Chondrocyte (in vitro differentiated cells): ENCODE results near the gene PAX3. TPM values are rescaled to one million over a fixed set of nuclear protein-coding genes. Genes with fewer than 3 reads are reported as not detected.

Experiments
- DNase-seq: peaks from one replicate; pipeline ENCODE4 v3.0.0; 2021; ENCODE audit warnings: mixed read lengths, low spot score
- H3K27ac Mint-ChIP-seq: one replicate; pipeline ENCODE4 v1.8.0; 2021; ENCODE audit warnings: mild to moderate bottlenecking, moderate library complexity, mixed read lengths; ENCODE audit not compliant: unreplicated experiment
- H3K27me3 Mint-ChIP-seq: 2 replicates; pipeline ENCODE4 v1.8.0; 2021; ENCODE audit warnings: low read depth, mixed read lengths
- H3K36me3 Mint-ChIP-seq: 2 replicates; pipeline ENCODE4 v1.8.0; 2021; ENCODE audit warnings: low read depth, mixed read lengths
- H3K4me1 Mint-ChIP-seq: 2 replicates; pipeline ENCODE4 v1.8.0; 2021; ENCODE audit warnings: low read depth, mild to moderate bottlenecking, mixed read lengths
- H3K4me3 Mint-ChIP-seq: one replicate; pipeline ENCODE4 v1.8.0; 2021; ENCODE audit warnings: mild to moderate bottlenecking, moderate library complexity, mixed read lengths; ENCODE audit not compliant: unreplicated experiment
- H3K9me3 Mint-ChIP-seq: 2 replicates; pipeline ENCODE4 v1.8.0; 2021; ENCODE audit warnings: low read depth, mixed read lengths
- CTCF ChIP-seq: fragments of 200-600 bp; sonication (generic); IDR thresholded peaks from 2 replicates; pipeline ENCODE4 v1.5.0; 2021; ENCODE audit warnings: antibody characterized with exemption, mild to moderate bottlenecking, moderate library complexity
- total RNA-seq: library from RNA; stranded (reverse); gene quantifications from 3 replicates; pipeline ENCODE4 v1.2.1, GENCODE V29; 2021

Gene PAX3
- total RNA-seq, 1 donor from 2014 or later = 4.7 TPM

DNA sequence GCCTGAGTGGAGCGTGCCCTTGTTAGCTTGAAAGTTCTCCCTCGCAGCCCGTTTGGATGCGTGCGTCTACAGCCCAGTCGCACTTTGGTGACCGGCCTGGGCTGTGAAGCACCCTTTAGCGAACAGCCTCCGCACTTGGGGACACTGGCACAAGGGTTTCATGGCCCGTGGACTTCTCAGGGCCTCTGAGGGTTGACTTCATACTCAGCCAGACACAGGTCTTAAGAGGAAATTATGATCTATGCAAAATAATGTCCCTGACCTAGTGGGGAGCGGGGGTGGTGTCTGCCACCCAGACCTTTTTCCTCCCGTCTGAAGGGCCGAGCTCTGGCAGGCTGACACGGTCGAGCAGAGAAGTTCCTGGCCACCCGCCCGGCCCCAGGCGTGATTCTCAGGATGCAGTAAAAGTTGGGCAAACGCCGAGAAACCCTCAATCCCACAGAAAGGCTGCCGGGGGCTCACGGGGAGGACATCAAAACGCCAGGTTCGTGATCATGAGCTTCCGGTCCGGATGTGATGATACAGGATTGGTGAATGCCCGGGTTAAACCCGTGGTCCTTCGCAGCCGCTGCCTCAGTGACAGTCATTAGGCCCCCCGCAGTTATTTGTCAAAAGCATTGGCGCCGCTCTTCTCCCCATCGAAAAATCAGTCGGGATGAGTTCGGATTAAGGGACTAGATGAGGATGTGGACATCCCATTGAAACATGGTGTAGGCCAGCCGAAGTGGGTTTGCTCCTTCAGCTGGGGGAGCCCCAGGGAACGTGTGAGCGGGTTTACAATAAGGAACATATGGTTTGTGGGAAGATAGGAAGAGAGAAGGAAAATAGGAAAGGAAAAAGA lies 3.6 kb upstream of the PAX3 start:
- no peaks in the 10 kb centered on the region for H3K9me3 Mint-ChIP-seq
- no peak overlapping the region for H3K27ac Mint-ChIP-seq
- peaks cover 87% of the 10 kb centered on the region for H3K27me3 Mint-ChIP-seq
- H3K4me3 Mint-ChIP-seq = no peak overlapping the region
- peaks cover 11% of the 10 kb centered on the region for H3K36me3 Mint-ChIP-seq
- TF ChIP-seq CTCF = no peak
- DNase-seq = no peak
- peaks cover 38% of the 10 kb centered on the region for H3K4me1 Mint-ChIP-seq

GRCh38 chr2:222301796-222302118 lies 3.0 kb upstream of the PAX3 start:
- Mint-ChIP-seq H3K36me3 (peaks cover 12% of the 10 kb centered on the region), H3K4me1 (peaks cover 38% of the 10 kb centered on the region), H3K27me3 (peaks cover 88% of the 10 kb centered on the region), H3K27ac (no peak overlapping the region), H3K9me3 (no peaks in the 10 kb centered on the region), H3K4me3 (no peak overlapping the region)
- no peak for TF ChIP-seq CTCF
- no peak for DNase-seq

DNA sequence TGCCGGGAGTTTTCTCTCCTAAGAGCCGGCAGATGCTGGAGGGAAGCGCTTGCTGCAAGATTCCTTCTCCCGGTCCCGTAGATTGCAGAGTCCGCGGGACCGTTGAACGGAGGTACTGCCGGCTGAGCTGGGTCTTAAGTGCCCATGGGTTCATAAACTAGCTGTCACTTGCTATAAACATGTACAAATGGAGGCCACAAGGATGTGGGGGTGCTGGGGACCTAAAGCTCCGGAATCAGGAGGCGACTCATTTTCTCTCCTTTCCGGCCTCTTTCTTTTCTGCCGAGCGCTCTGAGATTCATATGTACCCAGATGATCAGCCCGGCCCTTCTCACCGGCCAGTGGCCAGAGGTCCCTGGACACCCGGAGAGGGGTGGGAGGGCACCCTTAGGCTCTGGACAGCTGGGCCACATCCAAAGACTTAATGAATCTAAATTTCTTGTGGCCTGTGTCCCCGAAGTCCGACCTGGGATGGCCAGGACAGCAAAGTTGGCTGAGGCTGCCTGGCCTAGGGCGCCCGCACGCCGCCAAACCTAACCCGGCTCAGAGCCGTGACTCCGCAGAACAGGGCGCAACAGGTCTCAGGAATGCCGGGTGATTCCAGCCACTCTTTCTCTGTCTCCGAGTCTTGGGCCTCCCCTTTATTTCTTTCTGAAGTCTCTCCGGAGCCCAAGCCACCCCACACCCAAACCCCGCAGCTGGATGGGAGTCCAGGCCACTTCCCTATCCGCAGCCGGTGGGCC lies 2.4 kb upstream of the PAX3 start:
- no peak for TF ChIP-seq CTCF
- Mint-ChIP-seq H3K4me3 (no peak overlapping the region), H3K9me3 (no peaks in the 10 kb centered on the region), H3K27me3 (peaks cover 89% of the 10 kb centered on the region), H3K36me3 (peaks cover 12% of the 10 kb centered on the region), H3K27ac (no peak overlapping the region), H3K4me1 (peaks cover 40% of the 10 kb centered on the region)
- no peak for DNase-seq

- Mint-ChIP-seq H3K27me3 (peaks cover 89% of the 10 kb centered on the region), H3K4me1 (peaks cover 40% of the 10 kb centered on the region), H3K9me3 (no peaks in the 10 kb centered on the region), H3K27ac (no peak overlapping the region), H3K4me3 (no peak overlapping the region), H3K36me3 (peaks cover 12% of the 10 kb centered on the region)
- no peak for DNase-seq
- no peak for TF ChIP-seq CTCF
Observed at GRCh38 chr2:222300726-222301052, 1.9 kb upstream of the PAX3 start.

GRCh38 chr2:222299906-222300725 lies 1.3 kb upstream of the PAX3 start:
- Mint-ChIP-seq H3K27me3 (peaks cover 89% of the 10 kb centered on the region), H3K4me1 (peaks cover 40% of the 10 kb centered on the region), H3K36me3 (peaks cover 12% of the 10 kb centered on the region), H3K9me3 (no peaks in the 10 kb centered on the region), H3K4me3 (no peak overlapping the region), H3K27ac (no peak overlapping the region)
- no peak for TF ChIP-seq CTCF
- DNase-seq = no peak
